Stomach (tissue), 9 donors: Measurements from ENCODE around the gene ZMIZ2. TPM values are rescaled to one million over a fixed set of nuclear protein-coding genes. Genes with fewer than 3 reads are reported as not detected.

Source experiments
- DNase-seq, 2 donors: peaks; one replicate each; pipeline versions ENCODE4 v3.0.0 to v3.0.0-alpha.2; 2013 to 2019
- H3K27ac ChIP-seq, 5 donors: fragments of 200-600 bp in 4 of 5; sonication (generic) in 4 of 5; one replicate each; pipeline ENCODE4 v1.5.1; 2013 to 2019; ENCODE audit warnings: mild to moderate bottlenecking in 1 of 5, moderate library complexity in 1 of 5
- H3K27me3 ChIP-seq, 3 donors: fragments of 200-600 bp; sonication (generic); one replicate each; pipeline ENCODE4 v1.5.1; 2017 to 2019; ENCODE audit warnings: mixed run types in 1 of 3
- H3K36me3 ChIP-seq, 4 donors: fragments of 200-600 bp; sonication (generic); 1 replicate in 3 of 4; 2 replicates in 1 of 4; pipeline ENCODE4 v1.5.1; 2016 to 2019
- H3K4me1 ChIP-seq, 4 donors: fragments of 200-600 bp; sonication (generic); one replicate each; pipeline ENCODE4 v1.5.1; 2016 to 2019
- H3K4me3 ChIP-seq, 4 donors: fragments of 200-600 bp; sonication (generic) in 3 of 4; one replicate each; pipeline ENCODE4 v1.5.1; 2016 to 2019; ENCODE audit warnings: mild to moderate bottlenecking in 1 of 4
- H3K9me3 ChIP-seq, 4 donors: fragments of 200-600 bp; sonication (generic); one replicate each; pipeline ENCODE4 v1.5.1; 2016 to 2019
- EP300 ChIP-seq: sonication (generic); formaldehyde crosslinking; IDR thresholded peaks from one replicate; pipeline ENCODE4 v1.6.1; 2017; ENCODE audit warnings: antibody characterized with exemption
- POLR2A ChIP-seq, 4 donors: fragments of 450-650 bp; IDR thresholded peaks; one replicate each; pipeline ENCODE4 v1.6.1; 2016; ENCODE audit warnings: antibody characterized with exemption in 4 of 4, control low read depth in 2 of 4, mild to moderate bottlenecking in 1 of 4, moderate library complexity in 1 of 4
- POLR2AphosphoS5 ChIP-seq, 3 donors: sonication (generic); formaldehyde crosslinking; IDR thresholded peaks; one replicate each; pipeline ENCODE4 v1.6.1; 2016; ENCODE audit warnings: antibody characterized with exemption in 3 of 3
- WGBS, 5 donors: extraction: QIAGEN DNeasy Blood & Tissue Kit in 3 of 5; methylation state at CpG; one replicate each; pipeline versions ENCODE4 v1.1.5 to v1.1.7; 2013 to 2018; 5-methylcytosine and 5-hydroxymethylcytosine counted together
- intact Hi-C: fragments of 100-400 bp; cut with DNase I; formaldehyde crosslinking; loops from one replicate; pipeline ENCODE4 v1.15.1; 2023; ENCODE audit warnings: low total_unique reads
- polyA plus RNA-seq, 3 donors: library from polyadenylated mRNA; stranded (reverse); fragments of 200-250 nt; gene quantifications; one replicate each; pipeline ENCODE4 v1.2.3, GENCODE V29; 2013
- total RNA-seq, 5 donors: library from RNA; depleted of rRNA; stranded (reverse); fragments of >200 nt; gene quantifications; one replicate each; pipeline versions ENCODE4 v1.1.0 to v1.2.3, GENCODE V29; 2014 to 2016
- TF ChIP-seq, protein P1 (sequence below), 7 experiments: fragments of 450-650 bp in 4 of 7; fragments of 200-600 bp in 3 of 7; sonication (generic) in 3 of 7; IDR thresholded peaks; one replicate each; pipeline ENCODE4 v1.5.1; 2016 to 2019; ENCODE audit warnings: antibody characterized with exemption in 7 of 7, control low read depth in 2 of 7, mild to moderate bottlenecking in 1 of 7
- donor health status: healthy with polysubstance abuse.
- donor health status: Bipolar disorder and iron deficiency.
- donor health status: healthy.

ZMIZ2 gene
- total and polyA plus RNA-seq, 8 donors: 14.5 to 108 (median 29.5) TPM

DNA sequence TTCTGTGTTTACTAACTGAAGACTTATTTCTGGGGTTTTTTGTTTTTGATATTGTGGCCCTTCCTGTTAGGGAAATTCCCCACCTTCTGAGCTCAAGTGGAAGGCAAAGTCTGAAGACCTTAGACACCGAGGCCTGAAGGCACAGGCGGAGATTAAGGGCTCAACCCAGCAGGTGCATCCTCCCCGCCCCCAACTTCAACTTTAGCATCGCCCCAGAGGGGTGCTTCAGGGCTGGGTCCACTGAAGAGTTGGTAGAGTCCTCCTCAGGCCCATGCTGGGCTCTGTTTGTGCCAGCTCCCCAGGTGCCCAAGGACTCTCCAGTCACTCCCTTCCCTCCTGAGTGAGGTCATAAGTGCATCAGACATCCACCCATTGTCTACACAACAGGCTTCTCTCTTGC is 38.4 kb downstream of the ZMIZ2 start:
- Histone ChIP-seq H3K9me3 (peaks cover 0 to 8% (median 4%) of the 10 kb centered on the region in 4 donors), H3K4me1 (no peaks in the 10 kb centered on the region), H3K4me3 (no peak overlapping the region), H3K27me3 (no peaks in the 10 kb centered on the region), H3K27ac (no peak overlapping the region), H3K36me3 (no peaks in the 10 kb centered on the region)
- intact Hi-C loops: no loop called here
- 64 to 84% (median 75%) methylated on average over 4 of the region's 4 CpGs for WGBS, 5 donors
- no peak for DNase-seq
- TF ChIP-seq POLR2A (IDR thresholded peaks at IDR 0.05) (no peak), EP300 (no peak), POLR2AphosphoS5 (IDR thresholded peaks at IDR 0.05) (no peak)
- TF ChIP-seq, protein P1, sequence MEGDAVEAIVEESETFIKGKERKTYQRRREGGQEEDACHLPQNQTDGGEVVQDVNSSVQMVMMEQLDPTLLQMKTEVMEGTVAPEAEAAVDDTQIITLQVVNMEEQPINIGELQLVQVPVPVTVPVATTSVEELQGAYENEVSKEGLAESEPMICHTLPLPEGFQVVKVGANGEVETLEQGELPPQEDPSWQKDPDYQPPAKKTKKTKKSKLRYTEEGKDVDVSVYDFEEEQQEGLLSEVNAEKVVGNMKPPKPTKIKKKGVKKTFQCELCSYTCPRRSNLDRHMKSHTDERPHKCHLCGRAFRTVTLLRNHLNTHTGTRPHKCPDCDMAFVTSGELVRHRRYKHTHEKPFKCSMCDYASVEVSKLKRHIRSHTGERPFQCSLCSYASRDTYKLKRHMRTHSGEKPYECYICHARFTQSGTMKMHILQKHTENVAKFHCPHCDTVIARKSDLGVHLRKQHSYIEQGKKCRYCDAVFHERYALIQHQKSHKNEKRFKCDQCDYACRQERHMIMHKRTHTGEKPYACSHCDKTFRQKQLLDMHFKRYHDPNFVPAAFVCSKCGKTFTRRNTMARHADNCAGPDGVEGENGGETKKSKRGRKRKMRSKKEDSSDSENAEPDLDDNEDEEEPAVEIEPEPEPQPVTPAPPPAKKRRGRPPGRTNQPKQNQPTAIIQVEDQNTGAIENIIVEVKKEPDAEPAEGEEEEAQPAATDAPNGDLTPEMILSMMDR (IDR thresholded peaks at IDR 0.05): no peak

DNA sequence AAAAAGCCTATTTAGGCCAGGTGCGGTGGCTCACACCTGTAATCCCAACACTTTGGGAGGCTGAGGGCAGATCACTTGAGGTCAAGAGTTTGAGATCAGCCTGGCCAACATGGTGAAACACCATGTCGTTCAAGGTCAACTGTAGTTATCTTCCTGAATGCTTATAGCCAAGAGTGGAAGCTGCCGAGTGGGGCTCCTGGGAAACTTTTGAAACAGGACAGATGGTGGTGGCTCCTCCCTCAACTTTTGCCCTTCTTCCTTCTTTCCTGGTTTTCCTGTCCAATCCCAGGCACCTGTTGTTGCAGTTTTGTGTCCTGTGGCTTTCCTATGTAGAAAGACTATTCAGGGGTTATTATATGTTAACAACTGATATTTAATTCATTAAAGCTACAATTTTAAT is 39.1 kb downstream of the ZMIZ2 start:
- 79 to 93% (median 88%) methylated on average over 3 of the region's 3 CpGs for WGBS, 5 donors
- no peaks in the 10 kb centered on the region for H3K27me3 ChIP-seq
- TF ChIP-seq POLR2A (IDR thresholded peaks at IDR 0.05) (no peak), EP300 (no peak), POLR2AphosphoS5 (IDR thresholded peaks at IDR 0.05) (no peak)
- TF ChIP-seq, protein P1 (IDR thresholded peaks at IDR 0.05): no peak
- no peaks in the 10 kb centered on the region for H3K36me3 ChIP-seq
- H3K9me3 ChIP-seq: peaks cover 0 to 8% (median 4%) of the 10 kb centered on the region in 4 donors
- intact Hi-C loops: no loop called here
- no peaks in the 10 kb centered on the region for H3K4me1 ChIP-seq
- DNase-seq: no peak
- no peak overlapping the region for H3K27ac ChIP-seq
- H3K4me3 ChIP-seq: no peak overlapping the region

DNA sequence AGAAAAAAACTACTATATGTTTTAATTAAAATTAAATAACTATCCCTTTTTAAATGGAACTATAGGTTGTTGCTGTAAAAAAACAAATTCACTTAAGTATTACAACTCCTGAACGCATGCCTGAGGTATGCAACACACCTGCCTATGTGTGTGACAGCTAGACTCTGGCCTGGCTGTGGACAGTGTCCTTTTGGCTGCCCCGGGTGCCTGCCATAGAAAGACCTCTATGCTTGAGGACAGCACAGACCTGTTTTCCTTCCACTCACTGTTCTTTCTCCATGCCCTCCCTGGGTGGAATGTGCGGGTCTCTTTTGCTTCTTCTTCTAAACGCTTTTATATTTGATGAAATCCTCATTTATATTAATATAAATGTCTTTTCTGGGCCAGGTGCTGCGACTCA is 41.3 kb downstream of the ZMIZ2 start:
- TF ChIP-seq EP300 (no peak), POLR2A (IDR thresholded peaks at IDR 0.05) (no peak), POLR2AphosphoS5 (IDR thresholded peaks at IDR 0.05) (no peak)
- TF ChIP-seq, protein P1 (IDR thresholded peaks at IDR 0.05): no peak
- DNase-seq: no peak
- Histone ChIP-seq H3K36me3 (no peaks in the 10 kb centered on the region), H3K9me3 (no peaks in the 10 kb centered on the region), H3K27ac (no peak overlapping the region), H3K4me1 (peaks cover 0 to 9% (median 0%) of the 10 kb centered on the region in 4 donors), H3K27me3 (no peaks in the 10 kb centered on the region), H3K4me3 (no peak overlapping the region)
- intact Hi-C loops: no loop called here
- 74 to 87% (median 79%) methylated on average over 5 of the region's 5 CpGs for WGBS, 5 donors

DNA sequence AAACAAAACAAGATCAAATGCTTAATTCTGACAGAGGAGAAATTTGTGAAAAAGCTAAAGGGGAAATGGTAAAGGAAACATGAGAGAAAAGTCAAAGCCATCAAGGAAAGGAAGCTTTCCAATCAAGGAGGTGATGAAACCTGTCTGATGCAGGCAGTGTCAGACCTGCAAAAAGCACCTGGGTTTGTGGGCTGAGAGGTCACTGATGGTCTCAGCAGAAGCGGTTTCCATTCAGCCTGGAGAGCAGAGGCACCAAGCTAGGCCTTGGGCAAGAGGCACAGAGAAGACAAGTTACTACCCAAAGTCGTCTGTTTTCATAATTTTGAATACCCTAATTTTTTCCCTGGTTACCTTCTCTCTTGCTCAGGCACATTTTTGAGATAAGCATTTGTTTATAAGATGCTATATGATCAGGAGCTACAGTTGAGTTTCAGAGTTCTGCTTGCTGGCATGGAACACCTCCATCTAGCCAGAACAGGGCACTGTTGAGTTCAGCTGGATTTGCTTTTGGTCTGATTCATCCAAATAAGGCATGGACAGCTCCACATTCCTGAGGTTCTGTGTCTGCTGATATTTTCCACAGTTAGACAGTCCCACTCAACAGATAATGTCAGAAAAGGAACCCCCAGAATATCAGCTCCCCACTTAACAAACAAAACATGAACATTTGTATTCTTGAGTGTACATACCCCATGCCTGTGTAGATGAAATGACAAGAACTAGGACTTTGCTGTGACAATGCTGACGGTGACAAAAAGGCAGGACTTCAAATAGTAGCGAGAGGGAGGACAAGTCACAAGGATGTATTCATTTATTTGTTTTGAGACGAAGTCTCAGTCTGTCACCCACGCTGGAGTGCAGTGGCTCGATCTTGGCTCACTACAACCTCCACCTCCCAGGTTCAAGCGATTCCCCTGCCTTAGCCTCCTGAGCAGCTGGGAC is 42.9 kb downstream of the ZMIZ2 start:
- no peaks in the 10 kb centered on the region for H3K9me3 ChIP-seq
- H3K27ac ChIP-seq: peak overlapping the region in 2 of 5 donors; percentile 18 to 53
- H3K36me3 ChIP-seq: no peaks in the 10 kb centered on the region
- intact Hi-C loops: no loop called here
- H3K27me3 ChIP-seq: no peaks in the 10 kb centered on the region
- no peak overlapping the region for H3K4me3 ChIP-seq
- H3K4me1 ChIP-seq: peaks cover 0 to 21% (median 10%) of the 10 kb centered on the region in 4 donors
- DNase-seq: peak in 1 of 2 donors; percentile 30
- TF ChIP-seq, protein P1 (IDR thresholded peaks at IDR 0.05): no peak
- no peak for TF ChIP-seq EP300
- TF ChIP-seq POLR2AphosphoS5 (IDR thresholded peaks at IDR 0.05): no peak
- TF ChIP-seq POLR2A (IDR thresholded peaks at IDR 0.05): no peak
- 66 to 83% (median 81%) methylated on average over 8 of the region's 8 CpGs for WGBS, 5 donors
